ENCODE measurements around the gene SBF1.

Gene SBF1

DNA sequence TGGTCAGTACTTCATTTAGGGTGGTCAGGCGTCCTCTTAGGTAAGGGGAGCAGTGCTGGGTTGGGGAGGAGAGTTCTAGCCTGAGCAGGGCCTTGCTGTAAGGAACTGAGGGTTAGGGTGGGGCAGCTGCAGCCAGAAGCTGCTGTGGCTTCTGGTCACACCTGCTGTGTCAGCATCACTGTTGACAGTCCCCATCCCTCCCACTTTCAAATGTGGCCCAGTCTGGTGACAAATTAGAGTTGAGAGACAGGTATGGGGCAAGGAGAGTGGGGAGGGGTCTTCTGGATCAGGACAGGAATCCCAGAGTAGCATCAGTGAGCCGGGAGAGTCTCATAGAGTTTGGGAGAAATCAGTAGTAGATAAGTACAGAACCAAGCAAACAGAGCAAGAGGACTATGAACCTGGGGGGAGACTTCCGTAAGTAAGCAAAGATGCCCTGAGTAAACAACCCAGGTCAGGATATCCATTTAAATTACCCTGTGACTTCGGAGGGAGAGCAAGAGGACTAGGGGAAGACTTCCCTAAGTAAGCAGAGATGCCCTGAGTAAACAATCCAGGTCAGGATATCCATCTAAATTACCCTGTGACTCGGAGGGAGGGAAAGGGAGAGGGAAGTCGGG, 78.0 kb downstream of the SBF1 start:
- DNase-seq (ENCODE audit: low read depth), result no peak
